Activated CD4-positive, alpha-beta T cell treated with anti-CD3 and anti-CD28 coated beads, Interleukin-2, amount 50 U/mL, for 1 hour (primary cell): ENCODE data around the gene SLC51B.
"Not testable (repeated sequence)": the region's sequence is repeated elsewhere in the genome, so short reads cannot be mapped to it uniquely, and the experiment has no call there.

Source experiments
- DNase-seq: peaks from one replicate; pipeline ENCODE4 v3.0.0-alpha.2; 2020

The SLC51B gene

DNA sequence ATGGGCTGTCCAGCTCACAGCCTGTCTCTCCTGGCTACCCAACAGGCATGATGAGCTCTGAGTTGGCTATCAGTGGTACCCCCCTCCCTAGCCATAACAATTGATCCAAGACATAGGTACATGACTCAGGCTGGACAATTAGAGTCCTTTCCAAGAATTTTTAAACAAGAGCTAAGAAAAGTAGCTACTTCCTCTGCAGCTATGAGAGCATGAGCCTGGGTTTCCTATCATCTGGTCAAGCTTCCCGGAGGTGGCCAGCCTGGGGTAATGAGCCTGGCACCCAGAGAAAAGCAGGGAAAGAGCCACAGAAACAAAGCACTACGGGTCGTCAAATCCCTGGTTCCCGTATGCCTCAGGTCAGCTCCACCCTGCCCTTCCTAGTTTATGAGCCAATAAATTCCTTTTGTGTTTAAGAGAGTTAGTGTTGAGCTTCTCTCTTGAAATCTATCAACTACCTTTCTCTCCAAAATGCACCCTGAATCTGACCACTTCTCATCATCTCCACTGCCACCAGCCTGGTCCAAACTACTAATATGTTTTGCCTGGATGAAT, 2.3 kb upstream of the SLC51B start:
- no peak for DNase-seq

DNA sequence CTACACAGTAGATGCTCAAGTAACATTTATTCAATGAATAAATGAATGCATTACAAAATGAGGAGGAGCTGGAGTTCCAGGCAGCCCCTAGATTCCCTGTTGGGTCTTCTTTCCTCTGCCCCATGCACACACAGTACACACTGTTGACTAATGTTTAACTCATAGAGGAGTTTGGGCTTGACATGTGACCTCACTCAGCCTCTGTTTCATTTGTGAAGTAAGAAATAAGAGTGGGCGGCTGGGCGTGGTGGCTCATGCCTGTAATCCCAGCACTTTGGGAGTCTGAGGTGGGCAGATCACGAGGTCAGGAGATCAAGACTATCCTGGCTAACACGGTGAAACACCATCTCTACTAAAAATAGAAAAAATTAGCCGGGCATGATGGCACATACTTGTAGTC, 969 bp upstream of the SLC51B start:
- not testable (repeated sequence) for DNase-seq

DNA sequence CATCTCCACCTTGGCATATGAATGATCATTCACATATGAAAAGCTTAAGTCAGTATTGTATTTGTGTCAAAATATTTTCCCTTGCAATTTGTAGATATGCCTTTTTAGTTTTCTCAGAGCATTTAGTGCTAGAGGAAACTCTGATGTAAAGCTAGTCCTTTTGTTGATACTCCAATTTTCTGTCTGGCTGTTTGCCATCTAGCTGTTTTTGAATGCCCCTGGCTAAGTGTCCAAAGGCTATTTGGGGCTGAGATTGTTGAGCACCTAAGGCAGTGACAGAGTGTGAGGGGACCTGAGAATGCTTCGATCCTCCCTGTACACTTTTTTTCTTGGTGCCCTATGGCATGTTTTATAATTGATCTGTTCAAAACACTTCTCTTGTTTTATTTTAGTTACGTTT, 3.1 kb downstream of the SLC51B start:
- DNase-seq: no peak

DNA sequence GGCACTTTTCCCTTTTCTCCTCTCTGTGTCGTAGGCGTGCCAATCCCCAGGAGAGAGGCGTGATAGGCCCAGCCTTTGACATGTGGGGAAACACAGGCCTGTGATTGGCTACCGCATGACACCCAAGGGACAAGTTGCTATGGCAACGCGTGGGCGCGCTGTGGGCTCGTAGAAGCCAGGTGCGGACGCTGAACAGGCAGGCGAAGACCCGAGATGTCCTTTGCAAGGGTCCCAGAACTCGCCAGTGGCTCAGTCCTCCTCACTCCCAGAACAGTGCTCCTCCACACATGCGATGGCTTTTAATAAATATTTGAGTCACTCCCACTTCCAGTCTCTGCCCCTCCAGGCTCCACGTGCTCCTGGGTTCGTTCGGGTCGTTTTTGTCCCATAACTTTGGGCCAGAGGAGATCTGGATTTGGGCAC, 4.2 kb downstream of the SLC51B start:
- peak; percentile 83 for DNase-seq

DNA sequence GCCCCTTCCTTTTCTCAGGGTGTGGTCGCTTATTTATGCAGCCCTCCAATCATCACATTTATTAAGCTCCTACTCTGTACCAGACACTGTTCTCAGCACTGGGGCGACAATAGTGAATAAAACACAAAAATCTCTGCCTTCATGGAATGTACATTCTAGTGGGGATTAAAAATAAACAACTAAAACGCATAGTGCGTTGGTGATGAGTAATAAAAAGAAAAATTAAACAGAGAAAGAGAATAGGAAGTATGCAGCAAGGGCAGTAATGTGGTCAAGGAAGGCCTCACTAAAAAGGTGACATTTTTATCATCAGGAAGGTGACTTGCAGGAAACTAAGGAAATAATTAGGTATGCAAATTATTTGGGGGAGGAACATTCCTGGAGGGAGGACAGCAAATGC, 5.1 kb downstream of the SLC51B start:
- no peak for DNase-seq

DNA sequence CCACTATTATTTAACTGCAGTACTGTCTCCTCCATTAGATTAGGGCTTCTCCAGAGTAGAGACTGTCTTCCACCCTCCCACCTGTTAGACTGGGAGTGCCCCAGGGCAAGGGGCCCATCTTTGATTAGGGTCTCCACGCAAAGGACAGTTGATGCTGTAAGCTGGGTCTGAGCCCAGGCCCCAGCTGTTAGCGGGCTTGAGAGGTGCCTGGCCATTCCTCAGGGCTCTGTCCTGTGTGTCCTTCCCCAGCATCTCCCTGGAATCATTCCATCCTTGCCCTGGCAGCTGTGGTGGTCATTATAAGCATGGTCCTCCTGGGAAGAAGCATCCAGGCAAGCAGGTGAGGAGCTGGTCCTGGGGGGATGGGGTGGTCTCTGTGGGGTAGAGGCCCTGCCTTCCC, 6.1 kb downstream of the SLC51B start:
- no peak for DNase-seq

DNA sequence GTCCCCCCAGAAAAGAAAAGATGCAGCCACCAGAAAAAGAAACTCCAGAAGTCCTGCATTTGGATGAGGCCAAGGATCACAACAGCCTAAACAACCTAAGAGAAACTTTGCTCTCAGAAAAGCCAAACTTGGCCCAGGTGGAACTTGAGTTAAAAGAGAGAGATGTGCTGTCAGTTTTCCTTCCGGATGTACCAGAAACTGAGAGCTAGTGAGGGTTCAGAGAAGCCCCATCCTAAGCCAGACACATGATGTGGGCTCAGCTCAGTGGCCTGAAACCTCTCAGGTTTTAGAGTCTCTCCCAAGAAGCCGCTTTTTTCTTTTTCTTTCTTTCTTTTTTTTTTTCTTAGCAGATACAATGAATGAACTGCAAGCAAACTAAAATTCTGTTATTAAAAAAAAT, 7.8 kb downstream of the SLC51B start:
- no peak for DNase-seq

DNA sequence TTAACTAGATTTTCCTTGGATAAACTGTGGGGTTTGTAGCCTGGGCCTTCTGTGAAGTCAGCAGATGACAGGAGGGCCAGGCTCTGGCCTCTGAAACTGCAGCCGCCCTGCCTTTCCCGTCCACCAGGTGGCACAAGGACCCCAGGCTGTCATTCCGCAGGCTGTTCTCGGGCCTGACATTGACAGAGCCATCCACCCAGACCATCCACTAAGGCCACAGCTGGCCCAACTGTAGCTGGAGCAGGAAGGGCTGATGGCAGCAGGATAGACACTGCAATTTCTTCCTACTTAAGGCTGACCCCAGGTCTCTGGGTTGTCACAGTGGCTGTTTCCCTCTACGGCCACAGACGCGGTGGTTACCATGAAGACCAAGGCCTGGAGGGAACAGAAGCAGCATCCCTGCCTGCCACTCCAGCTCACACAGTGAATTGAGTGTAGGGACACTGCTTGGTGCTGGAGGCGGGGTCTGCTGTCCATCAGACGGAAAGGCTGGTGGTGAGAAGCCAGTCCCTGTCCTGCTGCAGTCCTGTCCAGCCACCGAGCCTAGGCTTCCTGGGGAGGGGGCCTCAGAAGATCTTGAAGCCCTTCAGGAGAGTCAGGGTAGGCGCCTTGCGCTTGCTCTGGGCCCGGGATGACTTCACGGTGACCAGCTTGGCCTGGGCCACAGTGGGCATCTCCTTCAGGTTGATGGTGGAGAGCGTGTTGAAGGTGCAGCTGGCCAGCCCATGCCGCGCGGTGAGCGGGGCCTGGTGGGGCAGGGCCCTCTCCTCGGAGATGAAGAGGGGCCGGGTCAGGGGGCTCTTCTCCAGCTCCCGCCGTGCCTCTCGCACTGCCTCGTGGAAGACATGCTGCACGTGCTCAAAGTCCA, 9.4 kb downstream of the SLC51B start:
- peak; percentile 55 for DNase-seq

DNA sequence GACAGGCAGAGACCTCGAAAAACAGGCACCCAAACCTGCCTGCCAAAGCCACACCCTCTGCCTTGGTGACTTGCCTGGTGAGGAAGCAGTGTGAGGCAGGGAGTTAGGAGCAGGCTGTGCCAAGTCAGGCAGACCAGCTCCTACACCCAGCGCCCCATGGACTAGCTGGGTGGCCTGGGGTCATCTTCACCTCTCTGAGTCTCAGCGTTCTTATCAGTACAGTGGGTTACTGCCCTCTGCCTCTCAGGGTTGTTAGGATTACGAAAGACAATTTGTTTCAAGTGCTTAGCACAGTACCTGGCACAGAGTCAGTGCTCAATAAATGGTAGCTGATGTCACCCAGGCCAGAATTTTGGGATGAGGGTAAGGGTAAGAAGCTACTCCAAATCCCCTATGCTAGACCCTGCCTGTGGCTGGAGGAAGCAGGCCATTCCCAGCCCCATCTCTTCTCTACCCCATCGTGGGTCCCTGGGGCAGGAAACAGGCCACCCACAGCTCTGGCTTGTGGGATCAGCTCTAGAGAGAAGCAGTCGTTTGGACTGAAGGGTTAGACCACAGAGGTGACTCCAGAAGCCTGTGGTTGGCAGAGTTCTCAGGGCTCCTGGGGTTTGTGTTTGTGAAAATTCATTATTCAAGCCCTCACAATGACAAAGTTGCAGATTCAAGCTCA, 10.1 kb downstream of the SLC51B start:
- DNase-seq: no peak

DNA sequence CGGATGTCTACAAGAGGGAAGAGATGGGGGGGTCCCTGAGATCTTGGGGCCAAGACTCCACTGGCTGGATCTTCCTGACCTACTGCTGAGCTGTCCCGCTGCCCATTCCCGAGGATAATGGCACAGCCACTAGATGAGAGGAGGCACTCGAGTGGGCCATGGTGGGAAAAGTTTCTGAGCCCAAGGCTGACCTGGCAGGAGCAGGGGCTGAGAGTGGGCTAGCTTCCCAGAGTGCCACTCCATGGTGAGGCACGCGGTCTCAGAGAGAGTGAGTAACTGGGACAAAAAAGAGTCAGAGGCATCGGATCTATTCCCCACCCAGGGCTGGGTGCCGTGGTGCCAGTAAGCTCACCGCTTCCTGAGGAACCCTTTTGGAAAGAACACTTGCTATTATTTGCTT, 10.9 kb downstream of the SLC51B start:
- no peak for DNase-seq

DNA sequence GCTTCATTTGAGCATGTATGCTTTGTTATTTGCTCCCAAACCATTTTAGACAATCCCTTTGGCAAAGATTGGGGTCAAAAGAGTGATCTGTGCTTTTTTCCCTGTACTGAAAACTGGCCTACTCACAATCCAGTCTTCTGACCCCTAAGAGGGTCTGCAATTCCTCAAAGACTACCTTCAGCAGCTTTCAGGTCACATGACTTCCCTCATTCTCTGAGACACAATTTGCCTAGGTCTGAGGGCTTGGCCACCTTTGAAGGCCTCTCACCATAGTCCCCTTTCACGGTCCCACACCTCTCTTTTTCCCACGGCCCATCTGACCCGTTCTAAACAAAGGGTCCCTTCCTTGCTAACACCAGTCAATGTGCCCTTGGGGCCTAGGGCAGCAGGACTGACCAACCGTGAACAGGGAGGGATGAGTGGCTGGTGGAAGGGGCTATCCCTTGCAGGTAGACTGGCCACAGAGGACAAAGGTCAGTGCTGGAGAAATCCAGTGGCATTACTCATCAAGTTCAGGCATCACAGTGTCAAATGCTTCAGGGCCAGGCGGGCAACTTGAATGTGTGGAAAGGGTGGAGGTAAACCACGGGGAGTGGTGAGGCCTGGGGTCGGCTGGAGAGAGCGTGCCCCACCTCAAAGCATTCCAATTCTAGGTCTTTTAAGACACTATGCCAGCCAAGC, 11.8 kb downstream of the SLC51B start:
- DNase-seq: no peak

DNA sequence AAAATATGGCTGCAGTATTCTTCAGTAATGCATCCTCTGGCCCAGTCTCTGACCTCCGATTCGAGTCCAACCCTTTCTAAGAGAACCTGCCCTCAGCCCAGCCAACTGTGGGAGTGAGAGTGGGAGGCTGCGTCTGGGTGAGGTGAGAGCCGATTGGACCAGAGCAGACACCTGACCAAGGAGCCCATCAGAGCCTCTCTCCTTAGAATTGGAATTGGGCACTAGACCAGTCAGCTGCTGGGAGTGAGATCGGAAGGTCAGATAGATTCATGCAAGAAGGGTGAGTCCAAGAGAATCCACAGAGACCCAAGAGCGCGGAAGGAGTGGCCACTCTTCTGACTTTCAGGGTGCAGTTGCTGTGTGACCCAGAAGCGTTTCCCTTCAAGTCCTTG, 12.4 kb downstream of the SLC51B start:
- no peak for DNase-seq

DNA sequence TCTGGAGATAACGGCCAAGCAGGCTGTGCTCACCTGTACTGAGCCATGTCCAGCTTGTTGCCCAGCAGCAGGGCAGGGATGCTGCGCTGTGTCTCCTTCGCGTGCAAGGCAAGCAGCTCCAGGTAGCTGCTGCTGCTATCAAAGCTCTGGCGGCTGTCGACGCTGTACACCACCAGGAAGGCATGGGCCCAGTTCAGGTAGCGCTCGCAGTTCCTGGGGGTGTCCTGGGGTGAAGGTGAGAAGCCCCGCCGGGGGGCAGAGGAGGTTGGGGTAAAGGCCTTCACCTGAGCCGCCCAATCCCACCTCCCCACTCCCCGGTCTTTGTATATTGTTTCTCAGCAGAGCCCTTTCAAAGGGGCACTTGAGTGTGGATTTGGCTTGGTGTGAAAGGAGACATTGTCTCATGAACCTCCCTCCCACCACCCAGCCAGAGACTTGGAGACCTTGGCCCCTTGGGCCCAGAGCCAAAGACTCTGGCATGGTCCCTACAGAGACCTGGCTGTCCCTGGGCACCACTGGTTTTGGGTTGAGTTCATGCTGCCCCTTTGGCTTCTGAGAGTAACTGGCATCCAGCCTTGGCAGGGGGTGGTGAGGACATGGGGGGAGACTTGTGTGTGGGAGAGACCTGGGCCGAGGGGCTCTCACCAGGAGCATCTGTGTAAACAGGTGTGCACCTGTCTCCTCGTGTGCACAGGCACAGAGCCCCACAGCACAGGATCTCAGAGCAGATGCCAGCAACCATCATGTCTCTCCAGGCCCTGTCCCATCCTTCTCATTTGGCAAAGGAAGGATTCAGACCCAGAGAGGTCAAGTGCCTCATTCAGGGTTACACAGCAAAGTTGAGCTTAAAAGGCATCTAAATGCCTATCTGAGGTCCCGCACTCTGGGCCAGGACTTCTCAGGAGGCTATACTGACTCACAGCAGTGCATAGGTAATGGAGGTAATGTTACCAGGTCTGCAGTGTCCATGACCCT, 13.5 kb downstream of the SLC51B start:
- no peak for DNase-seq

DNA sequence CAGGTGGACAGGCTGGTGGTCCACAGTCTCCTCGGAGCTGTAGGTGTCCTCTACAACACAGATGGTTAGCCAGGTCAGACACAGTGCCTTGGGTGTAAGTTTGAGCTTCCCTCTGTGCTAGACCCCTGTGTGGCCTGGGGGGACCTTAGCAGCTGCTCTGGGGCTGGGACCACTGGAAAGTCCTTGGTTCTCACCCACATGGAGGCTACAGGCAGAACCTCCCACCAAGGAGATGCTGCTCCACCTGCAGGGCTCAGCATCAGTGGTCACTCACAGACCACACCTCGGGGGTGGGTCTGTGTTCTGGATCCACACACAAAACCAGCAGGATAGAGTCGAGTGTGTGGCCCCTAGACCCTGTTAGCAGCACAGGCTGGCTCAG, 14.2 kb downstream of the SLC51B start:
- DNase-seq: no peak

DNA sequence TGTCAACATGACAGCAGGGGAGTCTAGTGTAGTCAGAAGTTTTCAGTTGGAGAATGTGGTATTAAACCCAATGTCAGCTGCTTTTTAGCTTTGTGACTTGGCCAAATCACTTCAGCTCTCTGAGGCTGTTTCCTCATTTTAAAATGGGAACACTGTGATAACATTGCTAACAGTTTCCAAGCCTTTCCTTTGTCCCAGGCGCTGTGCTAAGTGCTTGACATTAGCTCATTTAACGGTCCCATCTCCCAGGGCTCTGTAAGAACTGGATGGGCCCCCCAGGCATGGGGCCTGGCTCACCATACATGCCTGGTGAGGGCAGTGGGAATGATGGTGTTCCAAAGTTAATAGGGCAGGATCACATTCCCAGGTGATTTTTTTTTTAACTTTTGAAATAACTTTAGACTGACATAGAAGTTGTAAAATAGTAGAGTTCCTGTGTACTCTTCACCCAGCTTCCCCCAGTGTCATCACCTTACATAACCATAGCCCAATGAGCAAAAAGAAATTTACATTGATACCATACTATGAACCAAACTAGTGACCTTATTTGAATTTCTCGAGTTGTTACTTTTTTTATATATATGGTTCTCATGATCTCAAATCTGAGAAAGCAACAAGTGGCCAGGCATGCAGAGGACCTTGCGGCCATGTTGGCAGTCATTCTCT, 14.9 kb downstream of the SLC51B start:
- DNase-seq: no peak

DNA sequence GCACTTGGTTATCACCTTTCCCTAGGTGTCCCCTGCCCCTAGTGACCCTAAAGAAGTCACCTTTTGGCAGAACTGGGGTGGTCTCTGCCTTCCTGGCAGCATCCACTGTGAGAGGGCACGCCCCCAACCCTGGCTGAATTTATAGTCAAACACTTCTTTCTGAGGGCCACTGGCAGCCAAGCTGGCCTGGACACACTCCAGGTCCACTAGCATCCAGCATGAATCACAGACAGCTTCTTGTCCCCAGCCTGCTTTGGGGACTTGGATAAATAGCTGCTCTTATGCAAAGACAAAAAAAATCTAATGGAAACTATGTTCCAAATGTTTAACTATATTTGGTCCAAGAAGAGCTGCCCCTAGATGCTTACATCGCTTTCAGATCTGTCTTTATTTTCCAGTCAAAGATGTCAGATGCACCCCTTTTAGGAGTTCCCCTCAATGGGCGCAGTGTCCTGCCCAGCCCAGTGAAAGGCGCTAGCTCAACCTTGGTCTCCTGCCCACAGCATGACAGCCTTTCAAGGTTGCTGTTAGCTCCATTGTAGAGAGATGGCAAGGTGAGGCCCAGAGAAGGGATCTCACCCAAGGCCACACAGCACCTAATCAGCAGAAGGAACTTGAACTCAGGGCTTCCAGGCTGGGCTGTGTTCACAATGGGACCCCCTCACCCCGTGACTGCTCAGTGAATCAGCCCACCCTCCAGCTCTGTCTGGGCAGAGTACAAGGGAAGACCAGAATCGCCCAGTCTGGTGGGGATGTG, 15.6 kb downstream of the SLC51B start:
- DNase-seq: no peak

DNA sequence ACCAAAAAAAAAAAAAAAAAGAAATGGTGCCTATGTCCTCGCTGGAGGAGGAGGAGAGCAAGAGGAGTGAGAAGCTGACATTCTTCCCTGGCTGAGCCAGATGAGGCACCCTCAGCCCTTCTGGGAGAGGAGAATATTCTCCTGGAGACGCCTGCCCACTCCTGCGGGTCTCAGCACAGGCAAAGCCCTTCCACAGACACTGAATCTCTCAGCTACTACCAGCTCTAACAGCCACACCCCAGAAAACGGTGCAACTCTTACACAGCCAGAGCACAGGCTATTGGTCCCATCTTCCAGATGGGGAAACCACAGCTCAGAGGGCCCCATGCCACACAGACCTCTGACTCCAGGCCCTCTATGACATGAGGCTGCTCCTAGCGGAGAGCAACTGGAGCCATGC, 16.9 kb downstream of the SLC51B start:
- DNase-seq: no peak

DNA sequence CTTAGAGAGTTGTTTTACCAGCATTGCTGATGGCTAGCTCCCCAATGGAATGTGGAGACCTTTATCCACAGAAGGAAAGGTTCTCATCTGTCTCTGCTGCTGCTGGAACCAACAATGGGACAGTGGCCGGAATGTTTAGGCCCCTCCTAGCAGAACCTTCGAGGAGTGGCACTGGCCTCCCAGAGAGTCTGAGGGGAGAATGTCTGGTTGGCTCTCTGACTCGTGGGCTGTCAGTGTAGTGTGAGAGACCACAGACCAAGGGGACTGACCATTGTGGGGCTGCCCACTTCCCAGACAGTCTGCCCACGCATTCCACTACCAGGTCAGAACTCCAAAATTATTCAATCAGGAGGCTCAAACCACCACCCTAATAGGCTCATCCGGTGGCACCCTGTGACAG, 17.5 kb downstream of the SLC51B start:
- no peak for DNase-seq

DNA sequence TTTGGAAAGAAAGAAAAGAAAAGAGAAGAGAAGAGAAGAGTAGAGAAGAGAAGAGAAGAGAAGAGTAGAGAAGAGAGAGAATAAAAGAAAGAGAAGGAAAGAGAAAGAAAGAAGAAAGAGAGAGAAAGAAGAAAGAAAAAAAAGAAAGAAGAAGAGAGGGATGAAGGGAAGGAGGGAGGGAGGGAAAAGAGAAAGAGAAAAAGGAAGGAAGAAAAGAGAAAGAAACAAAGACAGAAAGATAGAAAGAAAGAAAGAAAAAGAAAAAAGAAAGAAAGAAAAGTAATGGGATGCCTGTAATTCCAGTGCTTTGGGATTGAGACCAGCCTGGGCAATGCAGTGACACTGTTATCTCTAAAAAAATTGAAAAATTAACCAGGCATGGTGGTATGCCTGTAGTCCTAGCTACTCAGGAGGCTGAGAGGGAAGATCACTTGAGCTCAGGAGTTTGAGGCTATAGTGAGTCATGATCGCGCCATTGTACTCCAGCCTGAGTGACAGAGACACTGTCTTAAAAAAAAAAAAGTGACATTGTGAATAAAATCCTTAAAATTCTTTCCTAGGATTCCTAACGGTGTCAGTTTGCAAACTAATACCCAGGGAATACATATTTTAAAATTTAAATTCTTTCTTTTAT, 20.9 kb downstream of the SLC51B start:
- no peak for DNase-seq

DNA sequence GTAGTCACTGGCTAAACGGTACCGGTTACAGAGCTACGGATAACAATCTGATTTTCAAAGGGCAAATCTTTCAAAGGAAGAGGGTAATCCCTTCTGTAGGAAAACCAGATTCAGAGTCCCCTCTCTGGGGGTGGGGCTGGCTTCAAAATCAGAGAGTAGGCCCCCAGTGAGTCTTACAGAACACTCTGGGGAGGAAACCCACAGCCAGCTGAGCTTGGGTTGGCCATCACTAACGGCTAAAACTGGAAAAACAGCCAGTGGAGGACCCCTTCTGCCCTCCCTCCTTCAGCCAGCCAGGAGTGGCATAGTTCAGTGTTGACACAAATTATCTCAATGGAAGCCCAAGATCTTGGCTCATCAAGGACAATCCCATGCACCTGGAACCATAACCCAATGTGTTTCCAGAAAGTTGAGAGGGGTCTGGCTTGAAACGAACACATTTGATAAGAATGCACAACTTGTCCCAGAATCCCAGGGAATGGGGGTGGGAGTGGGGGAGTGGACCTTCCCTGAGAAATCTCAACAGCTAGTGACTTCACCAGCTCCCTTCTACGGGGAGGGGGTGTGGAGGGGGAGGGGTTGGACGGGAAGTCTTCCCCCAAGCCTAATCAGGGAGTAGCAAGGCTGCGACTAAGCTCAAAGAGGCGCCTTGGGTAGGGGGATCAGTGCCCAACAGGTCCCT, 21.6 kb downstream of the SLC51B start:
- DNase-seq: no peak
